ENCODE results near the gene DOCK1. TPM values are rescaled to one million over a fixed set of nuclear protein-coding genes. Genes with fewer than 3 reads are reported as not detected.

Gene DOCK1
- total and polyA plus RNA-seq, 8 donors, result 46.4 to 77.7 (median 71.3) TPM

- ATAC-seq (no peak), DNase-seq (no peak)
- TF ChIP-seq, protein P1, sequence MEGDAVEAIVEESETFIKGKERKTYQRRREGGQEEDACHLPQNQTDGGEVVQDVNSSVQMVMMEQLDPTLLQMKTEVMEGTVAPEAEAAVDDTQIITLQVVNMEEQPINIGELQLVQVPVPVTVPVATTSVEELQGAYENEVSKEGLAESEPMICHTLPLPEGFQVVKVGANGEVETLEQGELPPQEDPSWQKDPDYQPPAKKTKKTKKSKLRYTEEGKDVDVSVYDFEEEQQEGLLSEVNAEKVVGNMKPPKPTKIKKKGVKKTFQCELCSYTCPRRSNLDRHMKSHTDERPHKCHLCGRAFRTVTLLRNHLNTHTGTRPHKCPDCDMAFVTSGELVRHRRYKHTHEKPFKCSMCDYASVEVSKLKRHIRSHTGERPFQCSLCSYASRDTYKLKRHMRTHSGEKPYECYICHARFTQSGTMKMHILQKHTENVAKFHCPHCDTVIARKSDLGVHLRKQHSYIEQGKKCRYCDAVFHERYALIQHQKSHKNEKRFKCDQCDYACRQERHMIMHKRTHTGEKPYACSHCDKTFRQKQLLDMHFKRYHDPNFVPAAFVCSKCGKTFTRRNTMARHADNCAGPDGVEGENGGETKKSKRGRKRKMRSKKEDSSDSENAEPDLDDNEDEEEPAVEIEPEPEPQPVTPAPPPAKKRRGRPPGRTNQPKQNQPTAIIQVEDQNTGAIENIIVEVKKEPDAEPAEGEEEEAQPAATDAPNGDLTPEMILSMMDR (IDR thresholded peaks at IDR 0.05), result no peak
- intact Hi-C loops (cut with DNase I), result no loop called here
- Histone ChIP-seq H3K4me3 (no peak overlapping the region), H3K9me3 (no peaks in the 10 kb centered on the region), H3K27me3 (no peaks in the 10 kb centered on the region), H3K4me1 (no peaks in the 10 kb centered on the region), H3K36me3 (no peaks in the 10 kb centered on the region), H3K27ac (no peak overlapping the region)
Observed at GRCh38 chr10:127210936-127211466, 305.8 kb downstream of the DOCK1 start.

DNA sequence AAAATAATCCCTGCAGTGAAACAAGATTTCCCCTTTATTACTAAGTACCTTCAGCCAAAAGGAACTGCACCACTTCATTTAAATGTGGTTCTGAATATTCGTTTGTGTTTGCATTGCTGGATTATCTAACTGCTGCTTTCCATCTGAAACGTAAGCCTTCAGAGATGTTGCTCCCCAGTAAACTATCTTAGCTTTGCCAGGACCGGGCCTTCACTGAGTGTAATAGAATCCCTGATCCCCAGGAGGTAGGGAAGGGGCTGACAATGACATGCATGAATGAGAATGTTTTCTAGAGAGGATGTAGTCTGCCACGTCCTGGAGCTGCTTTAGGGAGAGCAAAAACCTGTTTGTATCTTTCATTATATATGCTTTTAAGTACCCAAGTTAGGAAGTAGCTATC lies 310.6 kb downstream of the DOCK1 start:
- TF ChIP-seq, protein P1 (IDR thresholded peaks at IDR 0.05), result no peak
- no peaks in the 10 kb centered on the region for H3K27me3 ChIP-seq
- H3K4me3 ChIP-seq, result no peak overlapping the region
- H3K4me1 ChIP-seq, result no peaks in the 10 kb centered on the region
- ATAC-seq, result no peak
- H3K27ac ChIP-seq, result no peak overlapping the region
- no peak for DNase-seq
- no peaks in the 10 kb centered on the region for H3K9me3 ChIP-seq
- H3K36me3 ChIP-seq, result no peaks in the 10 kb centered on the region
- intact Hi-C loops (cut with DNase I), result no loop called here

DNA sequence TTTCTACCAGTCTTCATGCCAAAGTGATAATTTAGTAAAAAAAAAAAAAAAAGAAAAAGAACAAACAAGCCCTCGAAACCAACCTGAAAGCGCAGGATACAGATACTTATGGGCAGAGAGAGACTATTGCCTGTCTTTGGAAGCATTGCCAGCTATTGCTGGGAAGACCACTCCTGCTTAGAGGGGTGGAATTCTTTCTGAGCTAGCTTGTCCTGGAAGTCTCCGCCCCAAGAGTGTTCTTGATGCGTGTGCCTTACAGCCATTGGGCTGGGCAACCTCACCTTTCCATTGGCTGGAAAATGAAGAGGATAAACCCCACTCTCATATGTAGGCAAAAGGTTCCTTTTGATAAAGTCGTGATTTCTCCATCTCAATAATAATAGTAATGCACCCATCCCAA lies 311.0 kb downstream of the DOCK1 start:
- intact Hi-C loops (cut with DNase I), result no loop called here
- Histone ChIP-seq H3K4me1 (no peaks in the 10 kb centered on the region), H3K27ac (no peak overlapping the region), H3K36me3 (no peaks in the 10 kb centered on the region), H3K27me3 (no peaks in the 10 kb centered on the region), H3K4me3 (no peak overlapping the region), H3K9me3 (no peaks in the 10 kb centered on the region)
- ATAC-seq (no peak), DNase-seq (no peak)
- TF ChIP-seq, protein P1 (IDR thresholded peaks at IDR 0.05), result no peak

- ATAC-seq (no peak), DNase-seq (no peak)
- H3K27ac ChIP-seq, result no peak overlapping the region
- TF ChIP-seq, protein P1 (IDR thresholded peaks at IDR 0.05), result no peak
- intact Hi-C loops (cut with DNase I), result no loop called here
- H3K27me3 ChIP-seq, result no peaks in the 10 kb centered on the region
- no peaks in the 10 kb centered on the region for H3K36me3 ChIP-seq
- H3K4me1 ChIP-seq, result no peaks in the 10 kb centered on the region
- H3K9me3 ChIP-seq, result no peaks in the 10 kb centered on the region
- no peak overlapping the region for H3K4me3 ChIP-seq
Observed at GRCh38 chr10:127216786-127217185, 311.6 kb downstream of the DOCK1 start.

DNA sequence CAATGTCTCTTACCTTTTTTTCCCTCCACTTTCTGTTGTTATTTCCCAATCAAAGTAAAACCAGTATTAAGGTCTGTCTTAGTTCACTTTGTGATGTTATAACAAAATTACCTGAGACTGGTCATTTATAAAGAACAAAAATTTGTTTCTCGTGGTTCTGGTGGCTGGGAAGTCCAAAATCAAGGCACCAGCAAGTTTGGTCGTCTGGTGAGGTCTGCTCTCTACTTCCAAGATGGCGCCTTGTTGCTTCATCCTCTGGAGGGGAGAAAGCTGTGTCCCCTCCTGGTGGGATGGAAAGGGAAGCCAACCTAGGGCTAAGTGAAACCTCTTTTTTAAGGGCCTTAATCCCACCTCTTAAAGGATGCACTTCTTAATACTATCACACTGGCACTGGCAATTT lies 313.4 kb downstream of the DOCK1 start:
- no peaks in the 10 kb centered on the region for H3K9me3 ChIP-seq
- intact Hi-C loops (cut with DNase I), result no loop called here
- H3K27me3 ChIP-seq, result no peaks in the 10 kb centered on the region
- H3K4me3 ChIP-seq, result no peak overlapping the region
- ATAC-seq, result no peak
- TF ChIP-seq, protein P1 (IDR thresholded peaks at IDR 0.05), result no peak
- H3K4me1 ChIP-seq, result no peaks in the 10 kb centered on the region
- H3K36me3 ChIP-seq, result no peaks in the 10 kb centered on the region
- H3K27ac ChIP-seq, result no peak overlapping the region
- no peak for DNase-seq
